ENCODE data around the gene GAREM1.
"Not testable (repeated sequence)": the region's sequence is repeated elsewhere in the genome, so short reads cannot be mapped to it uniquely, and the experiment has no call there.

The GAREM1 gene

GRCh38 chr18:32470714-32471633 is at the start of gene GAREM1:
GAREM1 (minus strand) TSS chr18:32470882; CDS start chr18:32470428, 454 bp downstream.
- peak; percentile 95 for DNase-seq (ENCODE audit: low spot score)

GRCh38 chr18:32511147-32511546 is 40.5 kb upstream of the GAREM1 start:
- DNase-seq (ENCODE audit: low spot score), result no peak

GRCh38 chr18:32509111-32509510 is 38.4 kb upstream of the GAREM1 start:
- no peak for DNase-seq (ENCODE audit: low spot score)

- DNase-seq (ENCODE audit: low spot score), result no peak
Observed at GRCh38 chr18:32507093-32507492, 36.4 kb upstream of the GAREM1 start.

GRCh38 chr18:32502014-32502413 is 31.3 kb upstream of the GAREM1 start:
- no peak for DNase-seq (ENCODE audit: low spot score)

GRCh38 chr18:32501242-32501641 is 30.6 kb upstream of the GAREM1 start:
- not testable (repeated sequence) for DNase-seq (ENCODE audit: low spot score)

- no peak for DNase-seq (ENCODE audit: low spot score)
Observed at GRCh38 chr18:32483002-32483401, 12.3 kb upstream of the GAREM1 start.

- no peak for DNase-seq (ENCODE audit: low spot score)
Observed at GRCh38 chr18:32482117-32482516, 11.4 kb upstream of the GAREM1 start.

- DNase-seq (ENCODE audit: low spot score), result no peak
Observed at GRCh38 chr18:32480581-32480980, 9.9 kb upstream of the GAREM1 start.

GRCh38 chr18:32478807-32479206 is 8.1 kb upstream of the GAREM1 start:
- DNase-seq (ENCODE audit: low spot score), result no peak

GRCh38 chr18:32478317-32478716 is 7.6 kb upstream of the GAREM1 start:
- DNase-seq (ENCODE audit: low spot score), result no peak

- no peak for DNase-seq (ENCODE audit: low spot score)
Observed at GRCh38 chr18:32476106-32476505, 5.4 kb upstream of the GAREM1 start.

- not testable (repeated sequence) for DNase-seq (ENCODE audit: low spot score)
Observed at GRCh38 chr18:32475069-32475468, 4.4 kb upstream of the GAREM1 start.

- DNase-seq (ENCODE audit: low spot score), result no peak
Observed at GRCh38 chr18:32473325-32473724, 2.6 kb upstream of the GAREM1 start.

GRCh38 chr18:32472841-32473240 is 2.2 kb upstream of the GAREM1 start:
- DNase-seq (ENCODE audit: low spot score), result no peak

GRCh38 chr18:32470460-32470713 is 295 bp downstream of the GAREM1 start:
- no peak for DNase-seq (ENCODE audit: low spot score)

- peak; percentile 33 for DNase-seq (ENCODE audit: low spot score)
Observed at GRCh38 chr18:32469691-32470459, 807 bp downstream of the GAREM1 start.

- peak; percentile 80 for DNase-seq (ENCODE audit: low spot score)
Observed at GRCh38 chr18:32469190-32469651, 1.5 kb downstream of the GAREM1 start.

- peak; percentile 14 for DNase-seq (ENCODE audit: low spot score)
Observed at GRCh38 chr18:32468147-32468845, 2.4 kb downstream of the GAREM1 start.

- DNase-seq (ENCODE audit: low spot score), result peak; percentile 21
Observed at GRCh38 chr18:32461709-32462272, 8.9 kb downstream of the GAREM1 start.

- no peak for DNase-seq (ENCODE audit: low spot score)
Observed at GRCh38 chr18:32460171-32460731, 10.4 kb downstream of the GAREM1 start.
